HepG2 (cell line): Measurements from ENCODE around the gene CD9. TPM values are rescaled to one million over a fixed set of nuclear protein-coding genes. Genes with fewer than 3 reads are reported as not detected.

ENCODE experiments used
- ADNP ChIP-seq: sonication (generic); formaldehyde crosslinking; IDR thresholded peaks from 2 replicates; pipeline ENCODE4 v1.4.0; 2020; ENCODE audit warnings: missing genetic modification reagents
- DPF2 ChIP-seq: sonication (generic); formaldehyde crosslinking; IDR thresholded peaks from 2 replicates; pipeline ENCODE4 v1.4.0; 2020; ENCODE audit warnings: mild to moderate bottlenecking, low read depth, missing genetic modification reagents, borderline replicate concordance
- ESRRA ChIP-seq: sonication (generic); formaldehyde crosslinking; IDR thresholded peaks from 2 replicates; pipeline ENCODE4 v1.5.1; 2020; ENCODE audit warnings: mild to moderate bottlenecking, low read depth, missing genetic modification reagents
- HDAC1 ChIP-seq: sonication (generic); formaldehyde crosslinking; IDR thresholded peaks from 2 replicates; pipeline ENCODE4 v1.5.1; 2020; ENCODE audit warnings: mild to moderate bottlenecking, missing genetic modification reagents
- LBX2 ChIP-seq: sonication (generic); formaldehyde crosslinking; IDR thresholded peaks from 2 replicates; pipeline ENCODE4 v1.5.0; 2020; ENCODE audit warnings: missing genetic modification reagents, mild to moderate bottlenecking, borderline replicate concordance
- LCORL ChIP-seq, 2 experiments: fragments of 450-650 bp in 1 of 2; sonication (generic) in 1 of 2; formaldehyde crosslinking in 1 of 2; IDR thresholded peaks; 2 replicates each; pipeline versions ENCODE4 v1.5.0 to v1.6.1; 2017 to 2020; ENCODE audit warnings: antibody characterized with exemption in 1 of 2, missing genetic modification reagents in 1 of 2
- NR1H2 ChIP-seq: sonication (generic); formaldehyde crosslinking; IDR thresholded peaks from 2 replicates; pipeline ENCODE4 v1.8.1; 2022; ENCODE audit warnings: low read depth, missing genetic modification reagents, borderline replicate concordance
- RXRA ChIP-seq: sonication (generic); formaldehyde crosslinking; IDR thresholded peaks from 2 replicates; pipeline ENCODE4 v1.5.1; 2020; ENCODE audit warnings: missing genetic modification reagents
- SOX13 ChIP-seq, 3 experiments: fragments of 450-650 bp in 1 of 3; sonication (generic) in 1 of 3; formaldehyde crosslinking in 1 of 3; IDR thresholded peaks in 2 of 3; conservative IDR thresholded peaks in 1 of 3; 2 replicates each; pipeline versions ENCODE4 v1.5.0 to v1.6.1; 2016 to 2020; ENCODE audit warnings: antibody characterized with exemption in 1 of 3, mild to moderate bottlenecking in 1 of 3, missing compliant biosample characterization in 1 of 3, missing genetic modification reagents in 1 of 3, moderate library complexity in 1 of 3
- TAF1 ChIP-seq: sonication (generic); formaldehyde crosslinking; IDR thresholded peaks from 2 replicates; pipeline ENCODE4 v1.4.0; 2020; ENCODE audit warnings: missing genetic modification reagents
- THYN1 ChIP-seq: sonication (generic); formaldehyde crosslinking; IDR thresholded peaks from 2 replicates; pipeline ENCODE4 v1.8.1; 2023; ENCODE audit warnings: low read depth, mild to moderate bottlenecking, moderate library complexity, missing genetic modification reagents, borderline replicate concordance
- ZNF121 ChIP-seq: sonication (generic); formaldehyde crosslinking; IDR thresholded peaks from 2 replicates; pipeline ENCODE4 v1.5.0; 2020; ENCODE audit warnings: mild to moderate bottlenecking, missing genetic modification reagents
- ZNF253 ChIP-seq: sonication (generic); formaldehyde crosslinking; IDR thresholded peaks from 2 replicates; pipeline ENCODE4 v1.8.0; 2022; ENCODE audit warnings: mild to moderate bottlenecking, missing genetic modification reagents, borderline replicate concordance
- ZNF441 ChIP-seq: sonication (generic); formaldehyde crosslinking; IDR thresholded peaks from 2 replicates; pipeline ENCODE4 v1.7.0; 2021; ENCODE audit warnings: missing genetic modification reagents, borderline replicate concordance
- ZNF572 ChIP-seq: sonication (generic); formaldehyde crosslinking; IDR thresholded peaks from 2 replicates; pipeline ENCODE4 v1.5.1; 2020; ENCODE audit warnings: mild to moderate bottlenecking, missing genetic modification reagents
- ZSCAN9 ChIP-seq: IDR thresholded peaks from 2 replicates; pipeline ENCODE4 v1.6.1; 2016; ENCODE audit warnings: borderline replicate concordance
- polyA plus RNA-seq, 8 experiments: library from polyadenylated mRNA; depleted of rRNA in 3 of 8; stranded (reverse) in 7 of 8; unstranded in 1 of 8; fragments of >200 nt; fragmentation: Illumina TruSeq in 4 of 8; extraction: Trizol in 4 of 8; gene quantifications; 2 replicates each; pipeline versions ENCODE4 v1.2.1 to v1.2.3, GENCODE V29; 2011 to 2016; ENCODE audit warnings: low read depth in 4 of 8, missing spikeins in 1 of 8, mixed read lengths in 1 of 8; ENCODE audit not compliant: insufficient read depth in 1 of 8
- total RNA-seq, 5 experiments: library from RNA; depleted of rRNA; stranded (reverse); fragments of >200 nt; fragmentation: Illumina TruSeq; extraction: Trizol; gene quantifications; 2 replicates each; pipeline ENCODE4 v1.2.3, GENCODE V29; 2016; ENCODE audit warnings: low read depth in 1 of 5
- TF ChIP-seq, protein P1 (sequence below): sonication (generic); formaldehyde crosslinking; IDR thresholded peaks from 2 replicates; pipeline ENCODE4 v1.5.1; 2020; ENCODE audit warnings: missing genetic modification reagents, mild to moderate bottlenecking, borderline replicate concordance
- TF ChIP-seq, protein P2 (sequence below): sonication (generic); formaldehyde crosslinking; IDR thresholded peaks from 2 replicates; pipeline ENCODE4 v1.9.0; 2021; ENCODE audit warnings: missing genetic modification reagents, mild to moderate bottlenecking, borderline replicate concordance
- TF ChIP-seq, protein P3 (sequence below): sonication (generic); formaldehyde crosslinking; IDR thresholded peaks from 2 replicates; pipeline ENCODE4 v1.4.0; 2020; ENCODE audit warnings: missing genetic modification reagents
- TF ChIP-seq, protein P4 (sequence below): sonication (generic); formaldehyde crosslinking; IDR thresholded peaks from 2 replicates; pipeline ENCODE4 v1.4.0; 2020; ENCODE audit warnings: missing genetic modification reagents

Gene CD9
- total and polyA plus RNA-seq, 2 of the 13 experiments (the other 11 are each of a cell fraction or from before 2014, with no cell fraction given): 5.8 to 38.3 TPM

DNA sequence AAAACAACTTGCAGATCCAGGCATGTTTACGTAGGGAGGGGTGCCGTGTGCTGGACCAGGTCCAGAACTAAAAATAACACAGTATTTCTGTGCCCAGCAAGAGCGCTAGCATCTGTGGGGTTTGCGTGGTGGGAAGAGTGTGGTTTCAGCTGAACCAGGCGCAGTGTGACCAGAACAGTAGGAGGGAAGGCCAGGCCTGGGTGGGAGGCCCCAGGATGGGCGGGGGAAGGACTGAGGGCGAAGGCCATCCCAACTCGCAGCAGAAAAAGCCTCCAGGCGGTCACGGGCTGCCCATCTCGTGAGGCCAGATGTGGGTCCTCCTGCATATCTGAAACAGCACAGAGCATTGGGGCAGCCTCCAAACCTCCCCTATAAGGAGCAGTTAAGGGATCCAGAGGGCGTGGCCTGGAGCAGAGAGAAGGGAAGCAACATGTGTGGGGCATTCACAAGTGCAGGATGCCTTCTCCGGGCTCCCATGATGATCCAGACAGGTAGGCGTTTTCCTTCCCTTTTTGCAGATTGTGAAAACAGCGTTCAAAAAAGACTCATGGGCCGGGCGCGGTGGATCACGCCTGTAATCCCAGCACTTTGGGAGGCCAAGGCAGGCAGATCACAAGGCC is 17.8 kb upstream of the CD9 start (continued):
- no peak for TF ChIP-seq ZNF253
- TF ChIP-seq LCORL (IDR thresholded peaks at IDR 0.05): no peak
- TF ChIP-seq LCORL (CRISPR knock-in tag; IDR thresholded peaks at IDR 0.05): peak; percentile 59; the same call in 1 of the 2 replicates
- TF ChIP-seq TAF1: peak; percentile 34; the same call in 1 of the 2 replicates
- peak; percentile 52; the same call in 1 of the 2 replicates for TF ChIP-seq DPF2 (CRISPR knock-in tag)
- TF ChIP-seq, protein P1, sequence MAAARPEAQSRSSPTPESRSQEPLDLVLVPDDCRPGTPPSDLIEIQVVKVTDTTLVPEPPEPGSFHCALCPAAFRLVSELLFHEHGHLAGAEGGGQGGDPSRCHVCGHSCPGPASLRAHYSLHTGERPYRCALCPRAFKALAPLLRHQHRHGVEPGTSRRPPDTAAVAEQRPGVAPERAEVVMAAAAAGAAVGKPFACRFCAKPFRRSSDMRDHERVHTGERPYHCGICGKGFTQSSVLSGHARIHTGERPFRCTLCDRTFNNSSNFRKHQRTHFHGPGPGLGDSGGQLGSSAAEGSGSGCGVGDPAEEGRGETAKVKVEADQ: 0 out of 2 replicates have a peak, but pooled peaks have one; percentile 34
- TF ChIP-seq THYN1 (CRISPR knock-in tag): no peak
- TF ChIP-seq, protein P2, sequence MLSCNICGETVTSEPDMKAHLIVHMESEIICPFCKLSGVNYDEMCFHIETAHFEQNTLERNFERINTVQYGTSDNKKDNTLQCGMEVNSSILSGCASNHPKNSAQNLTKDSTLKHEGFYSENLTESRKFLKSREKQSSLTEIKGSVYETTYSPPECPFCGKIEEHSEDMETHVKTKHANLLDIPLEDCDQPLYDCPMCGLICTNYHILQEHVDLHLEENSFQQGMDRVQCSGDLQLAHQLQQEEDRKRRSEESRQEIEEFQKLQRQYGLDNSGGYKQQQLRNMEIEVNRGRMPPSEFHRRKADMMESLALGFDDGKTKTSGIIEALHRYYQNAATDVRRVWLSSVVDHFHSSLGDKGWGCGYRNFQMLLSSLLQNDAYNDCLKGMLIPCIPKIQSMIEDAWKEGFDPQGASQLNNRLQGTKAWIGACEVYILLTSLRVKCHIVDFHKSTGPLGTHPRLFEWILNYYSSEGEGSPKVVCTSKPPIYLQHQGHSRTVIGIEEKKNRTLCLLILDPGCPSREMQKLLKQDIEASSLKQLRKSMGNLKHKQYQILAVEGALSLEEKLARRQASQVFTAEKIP (CRISPR knock-in tag): no peak
- TF ChIP-seq HDAC1 (CRISPR knock-in tag): peak; percentile 47
- TF ChIP-seq, protein P3, sequence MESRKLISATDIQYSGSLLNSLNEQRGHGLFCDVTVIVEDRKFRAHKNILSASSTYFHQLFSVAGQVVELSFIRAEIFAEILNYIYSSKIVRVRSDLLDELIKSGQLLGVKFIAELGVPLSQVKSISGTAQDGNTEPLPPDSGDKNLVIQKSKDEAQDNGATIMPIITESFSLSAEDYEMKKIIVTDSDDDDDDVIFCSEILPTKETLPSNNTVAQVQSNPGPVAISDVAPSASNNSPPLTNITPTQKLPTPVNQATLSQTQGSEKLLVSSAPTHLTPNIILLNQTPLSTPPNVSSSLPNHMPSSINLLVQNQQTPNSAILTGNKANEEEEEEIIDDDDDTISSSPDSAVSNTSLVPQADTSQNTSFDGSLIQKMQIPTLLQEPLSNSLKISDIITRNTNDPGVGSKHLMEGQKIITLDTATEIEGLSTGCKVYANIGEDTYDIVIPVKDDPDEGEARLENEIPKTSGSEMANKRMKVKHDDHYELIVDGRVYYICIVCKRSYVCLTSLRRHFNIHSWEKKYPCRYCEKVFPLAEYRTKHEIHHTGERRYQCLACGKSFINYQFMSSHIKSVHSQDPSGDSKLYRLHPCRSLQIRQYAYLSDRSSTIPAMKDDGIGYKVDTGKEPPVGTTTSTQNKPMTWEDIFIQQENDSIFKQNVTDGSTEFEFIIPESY: no peak
- TF ChIP-seq, protein P4, sequence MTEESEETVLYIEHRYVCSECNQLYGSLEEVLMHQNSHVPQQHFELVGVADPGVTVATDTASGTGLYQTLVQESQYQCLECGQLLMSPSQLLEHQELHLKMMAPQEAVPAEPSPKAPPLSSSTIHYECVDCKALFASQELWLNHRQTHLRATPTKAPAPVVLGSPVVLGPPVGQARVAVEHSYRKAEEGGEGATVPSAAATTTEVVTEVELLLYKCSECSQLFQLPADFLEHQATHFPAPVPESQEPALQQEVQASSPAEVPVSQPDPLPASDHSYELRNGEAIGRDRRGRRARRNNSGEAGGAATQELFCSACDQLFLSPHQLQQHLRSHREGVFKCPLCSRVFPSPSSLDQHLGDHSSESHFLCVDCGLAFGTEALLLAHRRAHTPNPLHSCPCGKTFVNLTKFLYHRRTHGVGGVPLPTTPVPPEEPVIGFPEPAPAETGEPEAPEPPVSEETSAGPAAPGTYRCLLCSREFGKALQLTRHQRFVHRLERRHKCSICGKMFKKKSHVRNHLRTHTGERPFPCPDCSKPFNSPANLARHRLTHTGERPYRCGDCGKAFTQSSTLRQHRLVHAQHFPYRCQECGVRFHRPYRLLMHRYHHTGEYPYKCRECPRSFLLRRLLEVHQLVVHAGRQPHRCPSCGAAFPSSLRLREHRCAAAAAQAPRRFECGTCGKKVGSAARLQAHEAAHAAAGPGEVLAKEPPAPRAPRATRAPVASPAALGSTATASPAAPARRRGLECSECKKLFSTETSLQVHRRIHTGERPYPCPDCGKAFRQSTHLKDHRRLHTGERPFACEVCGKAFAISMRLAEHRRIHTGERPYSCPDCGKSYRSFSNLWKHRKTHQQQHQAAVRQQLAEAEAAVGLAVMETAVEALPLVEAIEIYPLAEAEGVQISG: 0 out of 2 replicates have a peak, but pooled peaks have one; percentile 50
- TF ChIP-seq NR1H2 (CRISPR knock-in tag): no peak; the same call in 1 of the 2 replicates
- 0 out of 2 replicates have a peak, but pooled peaks have one; percentile 23 for TF ChIP-seq ZNF572 (CRISPR knock-in tag)
- TF ChIP-seq ESRRA (CRISPR knock-in tag): 0 out of 2 replicates have a peak, but pooled peaks have one; percentile 11
- TF ChIP-seq ADNP (CRISPR knock-in tag): no peak
- TF ChIP-seq ZSCAN9 (CRISPR knock-in tag): 0 out of 2 replicates have a peak, but pooled peaks have one; percentile 24
- peak; percentile 43; the same call in 1 of the 2 replicates for TF ChIP-seq RXRA (CRISPR knock-in tag)
- peak; percentile 29; the same call in 1 of the 2 replicates for TF ChIP-seq ZNF121
- peak; percentile 48; the same call in 1 of the 2 replicates for TF ChIP-seq ZNF441 (CRISPR knock-in tag)
- no peak for TF ChIP-seq LBX2 (CRISPR knock-in tag)
- no peak for TF ChIP-seq SOX13 (IDR thresholded peaks at IDR 0.05)
- 0 out of 4 replicates have a peak, but pooled peaks of 1 of the 2 experiments have one; percentile 8 for TF ChIP-seq SOX13 (CRISPR knock-in tag; conservative IDR thresholded peaks at IDR 0.05 in 1 of 2, IDR thresholded peaks at IDR 0.05 in 1 of 2)
